ENCODE data around the gene EFCAB7.

- TF ChIP-seq USF2 (IDR thresholded peaks at IDR 0.05; ENCODE audit: low read depth, low read length) (no peak), RCOR1 (IDR thresholded peaks at IDR 0.05; ENCODE audit: insufficient replicate concordance, low read length) (no peak), RAD21 (IDR thresholded peaks at IDR 0.05; ENCODE audit: low read length) (peak; percentile 46), ELK1 (IDR thresholded peaks at IDR 0.05; ENCODE audit: borderline replicate concordance, low read depth, low read length) (no peak), CTCF (conservative IDR thresholded peaks at IDR 0.05; ENCODE audit: low read depth, low read length) (peak; percentile 60), FOS (IDR thresholded peaks at IDR 0.05; ENCODE audit: low read depth, low read length) (no peak), CEBPB (IDR thresholded peaks at IDR 0.05; ENCODE audit: low read depth, low read length) (no peak), POLR2A (IDR thresholded peaks at IDR 0.05; ENCODE audit: low read depth, low read length) (no peak), CHD1 (IDR thresholded peaks at IDR 0.05; ENCODE audit: low read depth, low read length) (no peak), MXI1 (IDR thresholded peaks at IDR 0.05; ENCODE audit: borderline replicate concordance, low read depth, low read length) (no peak), BHLHE40 (IDR thresholded peaks at IDR 0.05; ENCODE audit: low read depth, low read length) (no peak)
Measured at GRCh38 chr1:63557365-63557987, 34.2 kb downstream of the EFCAB7 start.

Measured in IMR-90 (cell line).